AG09319 (cell line): Measurements from ENCODE around the gene ZBTB40.

Experiments
- DNase-seq: peaks from one replicate; pipeline ENCODE4 v3.0.0-alpha.2; 2010; ENCODE audit warnings: low read depth; ENCODE audit errors: extremely low read depth
- TF ChIP-seq, protein P1 (sequence below): IDR thresholded peaks from 2 replicates; pipeline ENCODE4 v1.5.1; 2011; ENCODE audit warnings: low read depth, mild to moderate bottlenecking, inconsistent platforms, low read length, moderate library complexity

The ZBTB40 gene

GRCh38 chr1:22553104-22553880 lies 101.6 kb downstream of the ZBTB40 start:
- no peak for DNase-seq

DNA sequence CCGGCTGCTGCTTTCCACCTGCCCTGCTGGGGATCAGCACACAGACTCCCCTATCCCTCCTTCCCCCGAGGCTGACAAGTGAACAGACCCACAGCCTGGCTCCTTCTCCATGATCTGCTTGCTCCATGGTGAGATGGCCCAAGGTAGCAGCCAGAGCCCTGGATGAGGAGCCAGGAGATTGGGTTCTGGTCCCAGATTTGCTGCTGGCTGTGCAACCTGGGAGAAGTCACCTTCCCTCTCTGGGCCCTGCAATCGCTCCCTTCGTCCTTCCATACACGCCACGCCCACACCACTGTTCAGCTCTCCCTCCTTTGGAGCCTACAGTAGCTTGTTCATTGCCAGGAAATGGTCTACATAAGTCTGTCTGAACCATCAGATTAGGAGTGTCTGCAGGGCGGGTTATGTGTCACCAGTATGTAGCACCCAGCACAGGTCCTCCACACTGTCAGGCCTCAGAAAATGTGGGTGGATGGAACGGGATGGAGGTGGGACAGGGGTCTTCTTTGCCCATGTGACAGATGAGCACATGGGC lies 102.4 kb downstream of the ZBTB40 start:
- TF ChIP-seq, protein P1, sequence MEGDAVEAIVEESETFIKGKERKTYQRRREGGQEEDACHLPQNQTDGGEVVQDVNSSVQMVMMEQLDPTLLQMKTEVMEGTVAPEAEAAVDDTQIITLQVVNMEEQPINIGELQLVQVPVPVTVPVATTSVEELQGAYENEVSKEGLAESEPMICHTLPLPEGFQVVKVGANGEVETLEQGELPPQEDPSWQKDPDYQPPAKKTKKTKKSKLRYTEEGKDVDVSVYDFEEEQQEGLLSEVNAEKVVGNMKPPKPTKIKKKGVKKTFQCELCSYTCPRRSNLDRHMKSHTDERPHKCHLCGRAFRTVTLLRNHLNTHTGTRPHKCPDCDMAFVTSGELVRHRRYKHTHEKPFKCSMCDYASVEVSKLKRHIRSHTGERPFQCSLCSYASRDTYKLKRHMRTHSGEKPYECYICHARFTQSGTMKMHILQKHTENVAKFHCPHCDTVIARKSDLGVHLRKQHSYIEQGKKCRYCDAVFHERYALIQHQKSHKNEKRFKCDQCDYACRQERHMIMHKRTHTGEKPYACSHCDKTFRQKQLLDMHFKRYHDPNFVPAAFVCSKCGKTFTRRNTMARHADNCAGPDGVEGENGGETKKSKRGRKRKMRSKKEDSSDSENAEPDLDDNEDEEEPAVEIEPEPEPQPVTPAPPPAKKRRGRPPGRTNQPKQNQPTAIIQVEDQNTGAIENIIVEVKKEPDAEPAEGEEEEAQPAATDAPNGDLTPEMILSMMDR: no peak
- no peak for DNase-seq

More at GRCh38 chr1:22553104-22553880, 101.6 kb downstream of the ZBTB40 start:
- TF ChIP-seq, protein P1: no peak

DNA sequence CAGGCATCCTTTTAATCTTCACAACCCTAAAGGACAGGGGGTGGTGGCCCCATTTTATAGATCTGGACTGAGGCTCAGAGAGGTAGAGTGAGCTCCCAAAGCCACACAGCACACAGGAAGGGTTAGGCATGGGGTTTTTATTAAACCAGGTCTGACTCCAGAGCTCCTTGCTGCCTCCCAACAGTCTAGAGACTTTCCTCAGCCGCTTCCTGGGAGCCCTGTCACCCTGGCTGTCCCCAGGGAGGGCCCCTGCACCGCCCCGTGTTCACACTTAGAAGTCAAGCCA lies 103.7 kb downstream of the ZBTB40 start:
- TF ChIP-seq, protein P1: no peak
- no peak for DNase-seq

- TF ChIP-seq, protein P1: no peak
- no peak for DNase-seq
Observed at GRCh38 chr1:22556391-22557104, 104.9 kb downstream of the ZBTB40 start.

GRCh38 chr1:22557341-22557950 lies 105.8 kb downstream of the ZBTB40 start:
- TF ChIP-seq, protein P1: no peak
- no peak for DNase-seq

GRCh38 chr1:22562584-22563583 lies 111.2 kb downstream of the ZBTB40 start, which contains the start of gene EPHA8:
TSS of gene EPHA8 (plus strand) at chr1:22563489. CDS start at chr1:22563636, 147 bp downstream.
- DNase-seq: no peak
- TF ChIP-seq, protein P1: no peak
